IMR-90 (cell line): ENCODE results near the gene HCFC1R1. TPM values are rescaled to one million over a fixed set of nuclear protein-coding genes. Genes with fewer than 3 reads are reported as not detected.

Experiments
- ATAC-seq: fragments of 200-7000 bp; cut with Tn5 transposase; 2 replicates; pipeline ENCODE4 v1.9.1; 2020; ENCODE audit warnings: low read depth, mild to moderate bottlenecking, moderate library complexity
- BruUV-seq: library from RNA; stranded (reverse); fragments of 400-500 nt; replicated peaks from 2 replicates; lab custom pipeline; 2021; lab: Mats Ljungman, UMichigan
- CTCF ChIA-PET: fragments of 300-600 bp; formaldehyde crosslinking; extraction: SDS; loops from one replicate; lab custom pipeline; 2021; ENCODE audit warnings: antibody characterized with exemption; lab: Yijun Ruan, JAX
- POLR2A ChIA-PET: fragments of 300-600 bp; sonication (Branson Sonifier 250); formaldehyde crosslinking; loops from one replicate; lab custom pipeline; 2022; ENCODE audit warnings: antibody characterized with exemption; ENCODE audit not compliant: unreplicated experiment; lab: Charles Lee
- DNase-seq: peaks from one replicate; pipeline ENCODE4 v3.0.0; 2013
- H2AFZ ChIP-seq: replicated peaks from 2 replicates; pipeline ENCODE3; 2013; ENCODE audit warnings: low read length, mild to moderate bottlenecking; ENCODE audit not compliant: poor library complexity
- H2AK5ac ChIP-seq: 2 replicates; pipeline ENCODE4 v1.6.1; 2013; ENCODE audit warnings: low read depth, low read length, inconsistent platforms
- H2AK9ac ChIP-seq: replicated peaks from 2 replicates; pipeline ENCODE3; 2013; ENCODE audit warnings: mild to moderate bottlenecking, low read depth, low read length, moderate library complexity; ENCODE audit not compliant: poor library complexity
- H2BK120ac ChIP-seq: 2 replicates; pipeline ENCODE4 v1.6.1; 2013; ENCODE audit warnings: low read depth, low read length, inconsistent platforms
- H2BK15ac ChIP-seq: 3 replicates; pipeline ENCODE4 v1.6.1; 2013; ENCODE audit warnings: low read depth, low read length, inconsistent platforms
- H2BK20ac ChIP-seq: 2 replicates; pipeline ENCODE4 v1.6.1; 2013; ENCODE audit warnings: low read depth, mild to moderate bottlenecking, inconsistent platforms, low read length, moderate library complexity
- H2BK5ac ChIP-seq: 2 replicates; pipeline ENCODE4 v1.6.1; 2013; ENCODE audit warnings: mild to moderate bottlenecking, low read depth, low read length, inconsistent platforms; ENCODE audit not compliant: poor library complexity, severe bottlenecking
- H3K14ac ChIP-seq: replicated peaks from 2 replicates; pipeline ENCODE4 v1.6.1; 2013; ENCODE audit warnings: low read depth, low read length, inconsistent platforms
- H3K18ac ChIP-seq: 2 replicates; pipeline ENCODE4 v1.6.1; 2013; ENCODE audit warnings: low read depth, low read length, control low read depth
- H3K23ac ChIP-seq: 2 replicates; pipeline ENCODE4 v1.6.1; 2013; ENCODE audit warnings: low read depth, low read length, inconsistent platforms
- H3K27ac ChIP-seq: 2 replicates; pipeline ENCODE4 v1.5.1; 2013; ENCODE audit warnings: mild to moderate bottlenecking, control low read depth, low read length; ENCODE audit not compliant: insufficient read depth
- H3K27me3 ChIP-seq: 2 replicates; pipeline ENCODE4 v1.6.1; 2013; ENCODE audit warnings: low read length; ENCODE audit not compliant: control insufficient read depth, insufficient read depth
- H3K36me3 ChIP-seq: 2 replicates; pipeline ENCODE4 v1.6.1; 2013; ENCODE audit warnings: low read length, mixed read lengths; ENCODE audit not compliant: control insufficient read depth, insufficient read depth
- H3K4ac ChIP-seq: 2 replicates; pipeline ENCODE4 v1.6.1; 2013; ENCODE audit warnings: low read depth, low read length, inconsistent platforms
- H3K4me1 ChIP-seq: 2 replicates; pipeline ENCODE4 v1.6.1; 2013; ENCODE audit warnings: low read length, mixed read lengths; ENCODE audit not compliant: control insufficient read depth, insufficient read depth
- H3K4me2 ChIP-seq: 2 replicates; pipeline ENCODE4 v1.6.1; 2013; ENCODE audit warnings: low read depth, mild to moderate bottlenecking, control low read depth, low read length, moderate library complexity
- H3K4me3 ChIP-seq: 2 replicates; pipeline ENCODE4 v1.5.1; 2013; ENCODE audit warnings: low read depth, mild to moderate bottlenecking, control low read depth, low read length, moderate library complexity; ENCODE audit not compliant: insufficient read depth
- H3K56ac ChIP-seq: 2 replicates; pipeline ENCODE4 v1.6.1; 2013; ENCODE audit warnings: low read length, inconsistent platforms; ENCODE audit not compliant: insufficient read depth; ENCODE audit errors: extremely low read depth
- H3K79me1 ChIP-seq, 2 experiments: 2 replicates each; pipeline ENCODE4 v1.6.1; 2013; ENCODE audit warnings: low read length in 2 of 2, inconsistent platforms in 1 of 2, low read depth in 1 of 2
- H3K9ac ChIP-seq: 2 replicates; pipeline ENCODE4 v1.6.1; 2013; ENCODE audit warnings: low read depth, low read length, control low read depth
- H3K9me1 ChIP-seq: 2 replicates; pipeline ENCODE4 v1.6.1; 2013; ENCODE audit warnings: low read length, inconsistent platforms; ENCODE audit not compliant: insufficient read depth
- H3K9me3 ChIP-seq: 2 replicates; pipeline ENCODE4 v1.6.1; 2013; ENCODE audit warnings: low read length; ENCODE audit not compliant: control insufficient read depth, insufficient read depth
- H4K20me1 ChIP-seq: 2 replicates; pipeline ENCODE4 v1.6.1; 2013; ENCODE audit warnings: low read length, inconsistent platforms; ENCODE audit not compliant: insufficient read depth
- H4K5ac ChIP-seq: 2 replicates; pipeline ENCODE4 v1.6.1; 2013; ENCODE audit warnings: mild to moderate bottlenecking, low read depth, low read length, control low read depth
- H4K8ac ChIP-seq, 2 experiments: 2 replicates each; pipeline ENCODE4 v1.6.1; 2013; ENCODE audit warnings: low read depth in 2 of 2, low read length in 2 of 2, control low read depth in 1 of 2, inconsistent platforms in 1 of 2
- H4K91ac ChIP-seq: 2 replicates; pipeline ENCODE4 v1.6.1; 2013; ENCODE audit warnings: low read depth, low read length, inconsistent platforms; ENCODE audit not compliant: insufficient read depth
- CHD1 ChIP-seq: IDR thresholded peaks from 2 replicates; pipeline ENCODE4 v1.6.1; 2012; ENCODE audit warnings: low read depth, low read length, improper control_type of control experiment
- MAFK ChIP-seq: IDR thresholded peaks from 2 replicates; pipeline ENCODE4 v1.6.1; 2012; ENCODE audit warnings: low read depth, low read length, improper control_type of control experiment
- MAZ ChIP-seq: IDR thresholded peaks from 2 replicates; pipeline ENCODE4 v1.6.1; 2012; ENCODE audit warnings: low read depth, mild to moderate bottlenecking, low read length, improper control_type of control experiment, moderate library complexity, borderline replicate concordance
- MXI1 ChIP-seq: IDR thresholded peaks from 2 replicates; pipeline ENCODE4 v1.6.1; 2012; ENCODE audit warnings: low read depth, mild to moderate bottlenecking, low read length, moderate library complexity, borderline replicate concordance
- POLR2A ChIP-seq: IDR thresholded peaks from 2 replicates; pipeline ENCODE4 v1.6.1; 2012; ENCODE audit warnings: mild to moderate bottlenecking, low read depth, low read length
- RAD21 ChIP-seq: IDR thresholded peaks from 2 replicates; pipeline ENCODE4 v1.6.1; 2012; ENCODE audit warnings: low read length, improper control_type of control experiment
- RCOR1 ChIP-seq: IDR thresholded peaks from 2 replicates; pipeline ENCODE4 v1.6.1; 2012; ENCODE audit warnings: mild to moderate bottlenecking, low read length, improper control_type of control experiment; ENCODE audit not compliant: insufficient replicate concordance
- SMC3 ChIP-seq: fragments of 150-350 bp; IDR thresholded peaks from 2 replicates; pipeline ENCODE4 v1.6.1; 2016; ENCODE audit warnings: low read depth, mild to moderate bottlenecking, antibody characterized with exemption, low read length, moderate library complexity
- WGBS, 2 experiments: methylation state at CpG; one replicate each; pipeline versions ENCODE4 v1.1.5 to v1.1.7; 2013; ENCODE audit warnings: missing lambda C conversion rate in 2 of 2; ENCODE audit not compliant: insufficient read length in 1 of 2; ENCODE audit errors: extremely low coverage in 2 of 2; 5-methylcytosine and 5-hydroxymethylcytosine counted together
- dilution Hi-C: fragments of 300-500 bp; cut with HindIII; formaldehyde crosslinking; loops from one replicate; pipeline ENCODE4 v1.14.3; 2018; ENCODE audit warnings: low sequenced_read_pairs; ENCODE audit not compliant: unreplicated experiment
- in situ Hi-C: fragments of 300-500 bp; cut with MboI; formaldehyde crosslinking; loops from 3 replicates; pipeline ENCODE4 v1.14.3; 2019; ENCODE audit warnings: low sequenced_read_pairs, inconsistent platforms, mixed read lengths
- intact Hi-C: fragments of 100-400 bp; cut with micrococcal nuclease; formaldehyde crosslinking; loops from 2 replicates; pipeline ENCODE4 v1.10.0; 2022
- polyA plus RNA-seq, 3 experiments: library from polyadenylated mRNA; depleted of rRNA; stranded (reverse); fragments of >200 nt; gene quantifications; 2 replicates each; pipeline ENCODE4 v1.2.3, GENCODE V29; 2012; ENCODE audit warnings: low replicate concordance in 1 of 3
- total RNA-seq: library from RNA; depleted of rRNA; stranded (reverse); fragments of >200 nt; gene quantifications from 2 replicates; pipeline ENCODE4 v1.2.3, GENCODE V29; 2012
- TF ChIP-seq, protein P1 (sequence below): fragments of 150-350 bp; IDR thresholded peaks from 2 replicates; pipeline ENCODE4 v1.6.1; 2017; ENCODE audit warnings: mild to moderate bottlenecking, antibody characterized with exemption, low read length, low read depth
- TF ChIP-seq, protein P2 (sequence below): conservative IDR thresholded peaks from 2 replicates; pipeline ENCODE4 v1.5.1; 2012; ENCODE audit warnings: mild to moderate bottlenecking, low read depth, low read length, improper control_type of control experiment
- TF ChIP-seq, protein P3 (sequence below): fragments of 150-350 bp; IDR thresholded peaks from 2 replicates; pipeline ENCODE4 v1.6.1; 2016; ENCODE audit warnings: low read depth, mild to moderate bottlenecking, low read length, moderate library complexity, borderline replicate concordance

The HCFC1R1 gene
- total and polyA plus RNA-seq, 2 of the 4 experiments (the other 2 are of a cell fraction) = 7.2 to 57.9 TPM

DNA sequence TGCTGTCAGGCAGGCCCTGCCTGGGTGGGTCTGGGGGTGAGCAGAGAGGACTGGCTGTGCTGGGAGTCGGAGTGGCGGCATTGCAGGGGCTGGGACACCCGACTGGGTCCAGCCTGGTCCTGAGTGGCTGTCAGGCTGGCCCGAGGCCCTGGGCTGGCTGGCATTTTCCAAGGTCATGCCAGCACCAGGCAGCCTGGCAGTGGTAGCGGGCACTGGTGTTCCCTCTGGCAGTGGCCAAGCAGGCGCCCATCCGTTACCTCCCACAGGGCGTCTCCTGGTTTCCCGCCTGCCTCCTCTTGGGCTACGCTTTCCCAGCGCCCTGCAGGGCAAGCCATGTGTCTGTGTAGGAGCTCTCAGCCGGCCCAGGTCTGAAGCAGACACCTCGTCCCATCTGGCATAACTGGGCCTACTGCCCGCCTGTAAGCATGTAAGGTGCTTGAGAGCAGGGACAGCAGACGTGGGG is 37.8 kb downstream of the HCFC1R1 start:
- DNase-seq (no peak), ATAC-seq (no peak)
- H3K4me2 ChIP-seq = no peak overlapping the region
- H3K18ac ChIP-seq = no peak overlapping the region
- H3K36me3 ChIP-seq = no peaks in the 10 kb centered on the region
- dilution Hi-C loops = no loop called here
- peaks cover 3% of the 10 kb centered on the region for H3K4me1 ChIP-seq
- no TSS peak for BruUV-seq
- no peak overlapping the region for H4K8ac ChIP-seq
- ChIA-PET POLR2A (no interaction called here), CTCF (interaction anchor here (0.7 kb wide), 1 partner anchor 1324 kb away, joined by 3 read pairs; no protein-coding TSS in a partner anchor)
- H3K79me1 ChIP-seq = peaks cover 0 to 2% of the 10 kb centered on the region in 2 experiments; a peak in 1 of 4 replicates
- H2AFZ ChIP-seq = no peak overlapping the region
- no peak overlapping the region for H3K9ac ChIP-seq
- no peaks in the 10 kb centered on the region for H3K9me3 ChIP-seq
- no peak overlapping the region for H3K14ac ChIP-seq
- intact Hi-C loops = no loop called here
- no peak overlapping the region for H2BK120ac ChIP-seq
- H4K5ac ChIP-seq = no peak overlapping the region
- H3K56ac ChIP-seq = no peak overlapping the region
- 0 out of 2 replicates have a peak, but pooled peaks cover 4% of the 10 kb centered on the region for H3K9me1 ChIP-seq
- no peak overlapping the region for H2AK9ac ChIP-seq
- no peak overlapping the region for H3K4me3 ChIP-seq
- no peak overlapping the region for H3K27ac ChIP-seq
- peaks cover 21% of the 10 kb centered on the region for H3K27me3 ChIP-seq
- H3K23ac ChIP-seq = no peak overlapping the region
- no peak overlapping the region for H3K4ac ChIP-seq
- no peak overlapping the region for H4K91ac ChIP-seq
- in situ Hi-C loops = no loop called here
- TF ChIP-seq, protein P1, sequence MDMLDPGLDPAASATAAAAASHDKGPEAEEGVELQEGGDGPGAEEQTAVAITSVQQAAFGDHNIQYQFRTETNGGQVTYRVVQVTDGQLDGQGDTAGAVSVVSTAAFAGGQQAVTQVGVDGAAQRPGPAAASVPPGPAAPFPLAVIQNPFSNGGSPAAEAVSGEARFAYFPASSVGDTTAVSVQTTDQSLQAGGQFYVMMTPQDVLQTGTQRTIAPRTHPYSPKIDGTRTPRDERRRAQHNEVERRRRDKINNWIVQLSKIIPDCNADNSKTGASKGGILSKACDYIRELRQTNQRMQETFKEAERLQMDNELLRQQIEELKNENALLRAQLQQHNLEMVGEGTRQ = no peak
- TF ChIP-seq RCOR1 (no peak), SMC3 (no peak), MAZ (no peak), MAFK (no peak), POLR2A (no peak), CHD1 (no peak), MXI1 (no peak), RAD21 (no peak)
- TF ChIP-seq, protein P2, sequence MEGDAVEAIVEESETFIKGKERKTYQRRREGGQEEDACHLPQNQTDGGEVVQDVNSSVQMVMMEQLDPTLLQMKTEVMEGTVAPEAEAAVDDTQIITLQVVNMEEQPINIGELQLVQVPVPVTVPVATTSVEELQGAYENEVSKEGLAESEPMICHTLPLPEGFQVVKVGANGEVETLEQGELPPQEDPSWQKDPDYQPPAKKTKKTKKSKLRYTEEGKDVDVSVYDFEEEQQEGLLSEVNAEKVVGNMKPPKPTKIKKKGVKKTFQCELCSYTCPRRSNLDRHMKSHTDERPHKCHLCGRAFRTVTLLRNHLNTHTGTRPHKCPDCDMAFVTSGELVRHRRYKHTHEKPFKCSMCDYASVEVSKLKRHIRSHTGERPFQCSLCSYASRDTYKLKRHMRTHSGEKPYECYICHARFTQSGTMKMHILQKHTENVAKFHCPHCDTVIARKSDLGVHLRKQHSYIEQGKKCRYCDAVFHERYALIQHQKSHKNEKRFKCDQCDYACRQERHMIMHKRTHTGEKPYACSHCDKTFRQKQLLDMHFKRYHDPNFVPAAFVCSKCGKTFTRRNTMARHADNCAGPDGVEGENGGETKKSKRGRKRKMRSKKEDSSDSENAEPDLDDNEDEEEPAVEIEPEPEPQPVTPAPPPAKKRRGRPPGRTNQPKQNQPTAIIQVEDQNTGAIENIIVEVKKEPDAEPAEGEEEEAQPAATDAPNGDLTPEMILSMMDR = no peak
- TF ChIP-seq, protein P3, sequence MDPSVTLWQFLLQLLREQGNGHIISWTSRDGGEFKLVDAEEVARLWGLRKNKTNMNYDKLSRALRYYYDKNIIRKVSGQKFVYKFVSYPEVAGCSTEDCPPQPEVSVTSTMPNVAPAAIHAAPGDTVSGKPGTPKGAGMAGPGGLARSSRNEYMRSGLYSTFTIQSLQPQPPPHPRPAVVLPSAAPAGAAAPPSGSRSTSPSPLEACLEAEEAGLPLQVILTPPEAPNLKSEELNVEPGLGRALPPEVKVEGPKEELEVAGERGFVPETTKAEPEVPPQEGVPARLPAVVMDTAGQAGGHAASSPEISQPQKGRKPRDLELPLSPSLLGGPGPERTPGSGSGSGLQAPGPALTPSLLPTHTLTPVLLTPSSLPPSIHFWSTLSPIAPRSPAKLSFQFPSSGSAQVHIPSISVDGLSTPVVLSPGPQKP = no peak
- 70% methylated on average over 8 of the region's 15 CpGs; no CpG with 5 or more reads in 1 of the 2 experiments for WGBS, 2 experiments
- H2BK15ac ChIP-seq = no peak overlapping the region
- H2BK20ac ChIP-seq = no peak overlapping the region
- no peak overlapping the region for H2BK5ac ChIP-seq
- H2AK5ac ChIP-seq = no peak overlapping the region
- H4K20me1 ChIP-seq = no peaks in the 10 kb centered on the region
